Gastroesophageal sphincter (tissue), 3 donors: Measurements from ENCODE around the gene FLNC.

ENCODE experiments used
- CTCF ChIP-seq, 4 experiments: fragments of 200-600 bp in 2 of 4; fragments of 450-650 bp in 2 of 4; sonication (generic) in 1 of 4; IDR thresholded peaks; one replicate each; pipeline ENCODE4 v1.5.1; 2017 to 2019; ENCODE audit warnings: antibody characterized with exemption in 4 of 4, mild to moderate bottlenecking in 2 of 4, moderate library complexity in 2 of 4
- POLR2A ChIP-seq, 2 donors: fragments of 450-650 bp; IDR thresholded peaks; one replicate each; pipeline ENCODE4 v1.6.1; 2017; ENCODE audit warnings: antibody characterized with exemption in 2 of 2, mild to moderate bottlenecking in 2 of 2, moderate library complexity in 1 of 2
- POLR2AphosphoS5 ChIP-seq: sonication (generic); formaldehyde crosslinking; IDR thresholded peaks from one replicate; pipeline ENCODE4 v1.6.1; 2017; ENCODE audit warnings: antibody characterized with exemption

GRCh38 chr7:128890306-128891109 is 60.3 kb downstream of the FLNC start:
- TF ChIP-seq POLR2A (IDR thresholded peaks at IDR 0.05) (no peak), CTCF (IDR thresholded peaks at IDR 0.05) (peak in 1 of 4 experiments; percentile 7), POLR2AphosphoS5 (no peak)
